ENCODE data around the gene PYHIN1. TPM values are rescaled to one million over a fixed set of nuclear protein-coding genes. Genes with fewer than 3 reads are reported as not detected.

The PYHIN1 gene
- total RNA-seq, 4 donors from 2014 or later, result 0.61 to 2.3 (median 1.7) TPM; not detected in 1

GRCh38 chr1:159012495-159012894, 81.1 kb downstream of the PYHIN1 start:
- Histone ChIP-seq H3K27me3 (no peaks in the 10 kb centered on the region), H3K36me3 (peaks cover 0 to 26% (median 15%) of the 10 kb centered on the region in 3 donors), H3K4me3 (peak overlapping the region; percentile 22 to 79 (median 56)), H3K27ac (peak overlapping the region; percentile 76 to 90 (median 86)), H3K4me1 (peaks cover 34 to 72% (median 43%) of the 10 kb centered on the region in 3 donors), H3K9me3 (no peaks in the 10 kb centered on the region)
- intact Hi-C loops (cut with DNase I), result no loop called here
- peak in 2 of 4 donors; percentile 5 to 76 for TF ChIP-seq POLR2A (IDR thresholded peaks at IDR 0.05)
- TF ChIP-seq CTCF (IDR thresholded peaks at IDR 0.05), result no peak
- 5 to 12% methylated on average over 6 of the region's 6 CpGs for WGBS, 2 donors
- DNase-seq, result no peak

GRCh38 chr1:159014003-159014571, 82.7 kb downstream of the PYHIN1 start:
- Histone ChIP-seq H3K27ac (peak overlapping the region in 3 of 4 donors; percentile 81 to 90 (median 90)), H3K27me3 (no peaks in the 10 kb centered on the region), H3K4me3 (peak overlapping the region in 3 of 4 donors; percentile 54 to 79 (median 57)), H3K4me1 (peaks cover 34 to 78% (median 48%) of the 10 kb centered on the region in 3 donors), H3K36me3 (peaks cover 0 to 42% (median 25%) of the 10 kb centered on the region in 3 donors), H3K9me3 (no peaks in the 10 kb centered on the region)
- no peak for DNase-seq
- intact Hi-C loops (cut with DNase I), result no loop called here
- TF ChIP-seq CTCF (IDR thresholded peaks at IDR 0.05) (no peak), POLR2A (IDR thresholded peaks at IDR 0.05) (no peak)
- WGBS, 2 donors, result 69 to 80% methylated on average over 3 of the region's 3 CpGs

- Histone ChIP-seq H3K27me3 (no peaks in the 10 kb centered on the region), H3K27ac (peak overlapping the region in 3 of 4 donors; percentile 72 to 84 (median 83)), H3K9me3 (no peaks in the 10 kb centered on the region), H3K36me3 (peaks cover 0 to 50% (median 25%) of the 10 kb centered on the region in 3 donors), H3K4me3 (peak overlapping the region in 1 of 4 donors; percentile 79), H3K4me1 (peaks cover 34 to 81% (median 47%) of the 10 kb centered on the region in 3 donors)
- intact Hi-C loops (cut with DNase I), result no loop called here
- TF ChIP-seq CTCF (IDR thresholded peaks at IDR 0.05) (no peak), POLR2A (IDR thresholded peaks at IDR 0.05) (no peak)
- DNase-seq, result no peak
- WGBS, 2 donors, result 56 to 69% methylated on average over 3 of the region's 3 CpGs
Measured at GRCh38 chr1:159014851-159015250, 83.5 kb downstream of the PYHIN1 start.

GRCh38 chr1:159015440-159015909, 84.1 kb downstream of the PYHIN1 start:
- H3K36me3 ChIP-seq, result peaks cover 0 to 56% (median 25%) of the 10 kb centered on the region in 3 donors

More at GRCh38 chr1:159015440-159015909, 84.1 kb downstream of the PYHIN1 start:
- H3K4me3 ChIP-seq, result peak overlapping the region in 3 of 4 donors; percentile 1 to 79 (median 17)
- H3K27me3 ChIP-seq, result no peaks in the 10 kb centered on the region
- TF ChIP-seq POLR2A (IDR thresholded peaks at IDR 0.05) (peak in 2 of 4 donors; percentile 59 to 60), CTCF (IDR thresholded peaks at IDR 0.05) (peak in 1 of 6 experiments; percentile 13)
- intact Hi-C loops (cut with DNase I), result no loop called here
- H3K27ac ChIP-seq, result peak overlapping the region; percentile 64 to 84 (median 78)
- DNase-seq, result peak; percentile 28
- H3K9me3 ChIP-seq, result no peaks in the 10 kb centered on the region
- WGBS, 2 donors, result 11 to 20% methylated on average over 4 of the region's 4 CpGs
- H3K4me1 ChIP-seq, result peaks cover 34 to 87% (median 48%) of the 10 kb centered on the region in 3 donors
